Measurements from ENCODE around the gene NCOA7.

Gene NCOA7

DNA sequence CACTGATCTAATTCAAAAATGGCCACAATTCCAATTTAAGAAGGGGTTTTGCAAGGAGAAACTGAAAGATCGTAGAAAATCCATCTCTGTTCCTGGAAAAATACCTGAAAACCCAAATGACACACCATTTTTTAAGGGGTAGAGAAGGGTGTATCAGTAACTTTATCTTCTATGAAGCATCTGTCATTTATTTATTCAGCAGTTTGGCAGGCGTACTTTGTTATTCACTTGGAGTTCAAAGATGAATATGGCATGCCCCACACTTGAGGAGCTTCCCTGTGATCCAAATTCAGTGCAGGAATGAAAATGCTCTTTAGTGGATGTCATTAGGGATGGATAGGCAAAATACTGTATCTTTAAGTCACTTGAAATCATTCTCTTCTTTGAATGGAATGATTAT, 173.1 kb downstream of the NCOA7 start:
- TF ChIP-seq GATA2 (IDR thresholded peaks at IDR 0.05; ENCODE audit: low read depth, low read length) (no peak), GATA3 (IDR thresholded peaks at IDR 0.05; ENCODE audit: low read depth, low read length) (no peak)

DNA sequence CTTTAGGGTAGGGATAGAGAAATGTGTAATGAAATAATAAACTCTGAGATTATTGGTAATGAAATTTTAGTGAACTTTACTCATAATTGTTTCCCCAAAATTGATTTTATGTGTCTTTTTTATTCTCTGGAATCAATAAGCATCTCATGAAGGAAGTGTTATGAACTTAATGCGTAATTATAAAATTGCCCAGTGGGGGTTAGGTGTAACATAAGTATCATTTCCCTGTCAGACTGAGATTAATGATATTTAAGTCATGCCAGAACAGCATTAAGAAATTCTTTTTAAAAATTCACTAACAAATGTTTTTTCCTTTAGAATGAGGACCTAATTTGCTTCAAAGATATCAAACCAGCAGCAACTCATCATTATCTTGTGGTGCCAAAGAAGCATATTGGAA, 175.8 kb downstream of the NCOA7 start:
- TF ChIP-seq GATA2 (IDR thresholded peaks at IDR 0.05; ENCODE audit: low read depth, low read length) (no peak), GATA3 (IDR thresholded peaks at IDR 0.05; ENCODE audit: low read depth, low read length) (no peak)

DNA sequence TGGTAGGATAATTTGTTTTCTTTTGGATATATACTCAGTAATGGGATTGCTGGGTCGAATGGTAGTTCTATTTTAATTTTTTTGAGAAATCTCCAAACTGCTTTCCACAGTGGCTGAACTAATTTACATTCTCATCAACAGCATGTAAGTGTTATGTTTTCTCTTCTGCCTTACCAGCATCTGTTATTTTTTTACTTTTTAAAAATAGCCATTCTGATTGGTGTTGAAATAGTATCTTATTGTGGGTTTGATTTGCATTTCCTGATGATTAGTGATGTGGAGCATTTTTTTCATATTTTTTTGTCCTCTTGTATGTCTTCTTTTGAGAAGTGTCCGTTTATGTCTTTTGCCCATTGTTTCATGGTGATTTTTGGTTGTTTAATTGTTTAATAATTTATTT, 177.7 kb downstream of the NCOA7 start:
- TF ChIP-seq GATA3 (IDR thresholded peaks at IDR 0.05; ENCODE audit: low read depth, low read length) (no peak), GATA2 (IDR thresholded peaks at IDR 0.05; ENCODE audit: low read depth, low read length) (no peak)

DNA sequence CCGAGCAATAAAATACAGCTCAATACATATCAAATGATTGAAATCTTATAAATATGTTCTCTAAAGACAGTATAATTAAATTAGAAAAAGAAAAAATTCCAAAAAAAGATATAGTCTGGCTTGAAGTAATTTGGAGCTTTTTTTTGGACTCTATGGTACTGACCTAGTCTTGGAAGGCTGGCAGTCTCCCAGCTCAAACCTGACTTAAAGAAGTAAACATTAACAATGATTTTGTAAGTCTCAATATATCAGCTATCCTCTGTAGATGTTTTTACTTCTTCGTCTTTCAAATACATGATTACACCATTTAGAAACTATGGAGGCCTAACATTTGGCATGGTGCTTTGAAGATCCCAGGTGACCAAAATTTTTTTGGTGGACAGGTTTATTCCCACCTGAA, 180.0 kb downstream of the NCOA7 start:
- TF ChIP-seq GATA3 (IDR thresholded peaks at IDR 0.05; ENCODE audit: low read depth, low read length) = no peak
- TF ChIP-seq GATA2 (IDR thresholded peaks at IDR 0.05; ENCODE audit: low read depth, low read length) = no peak

DNA sequence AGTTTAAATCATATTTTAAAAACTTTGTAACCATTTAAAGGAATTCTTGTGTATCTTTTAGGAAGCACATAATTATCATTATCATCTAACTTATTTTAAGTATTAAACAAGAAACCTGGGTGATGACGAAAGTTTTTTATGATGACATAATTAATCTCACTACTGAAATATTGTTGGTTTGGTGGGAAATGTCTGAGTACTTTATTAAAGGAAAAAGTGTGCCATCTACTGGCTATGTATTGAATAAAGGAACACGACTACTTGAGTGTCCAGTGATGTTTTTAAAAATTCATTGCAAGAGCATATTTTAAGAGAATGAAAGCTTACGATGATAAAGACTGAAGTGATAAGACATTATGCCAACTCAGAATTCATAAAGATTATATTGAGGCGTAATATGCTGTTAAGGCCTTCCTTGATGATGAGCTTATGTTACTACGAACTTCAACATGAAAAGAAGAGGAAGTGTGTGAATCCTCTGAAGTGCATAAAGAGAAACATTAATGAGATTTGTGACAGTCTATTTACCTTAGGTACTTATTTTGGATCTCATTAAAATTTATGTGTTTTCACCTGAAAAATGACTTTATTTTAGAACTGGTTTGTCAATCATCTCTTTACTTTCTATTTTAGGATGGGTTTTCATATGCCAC, 183.6 kb downstream of the NCOA7 start:
- TF ChIP-seq GATA3 (IDR thresholded peaks at IDR 0.05; ENCODE audit: low read depth, low read length) = no peak
- TF ChIP-seq GATA2 (IDR thresholded peaks at IDR 0.05; ENCODE audit: low read depth, low read length) = no peak

DNA sequence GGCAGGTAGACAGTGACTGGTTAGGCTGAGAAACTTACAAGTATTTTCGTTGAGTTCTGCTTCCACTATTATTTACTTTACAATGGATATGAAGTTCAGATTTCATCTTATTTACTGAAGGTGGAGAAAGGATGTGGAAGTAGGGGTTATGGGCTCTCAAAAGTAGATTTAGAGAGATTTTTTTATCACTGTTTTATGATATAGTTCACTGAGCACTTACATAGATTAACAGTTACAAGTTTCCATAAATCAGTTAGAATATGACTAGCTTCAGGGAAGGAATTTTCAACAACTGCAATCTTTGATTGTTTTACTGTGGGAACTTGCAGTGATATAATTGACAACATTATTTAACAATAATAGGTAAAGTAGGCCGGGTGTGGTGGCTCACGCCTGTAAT, 188.3 kb downstream of the NCOA7 start:
- TF ChIP-seq GATA3 (IDR thresholded peaks at IDR 0.05; ENCODE audit: low read depth, low read length) = no peak
- TF ChIP-seq GATA2 (IDR thresholded peaks at IDR 0.05; ENCODE audit: low read depth, low read length) = no peak

Data from SH-SY5Y (cell line).